ENCODE measurements around the gene BPIFB1.

Gene BPIFB1

DNA sequence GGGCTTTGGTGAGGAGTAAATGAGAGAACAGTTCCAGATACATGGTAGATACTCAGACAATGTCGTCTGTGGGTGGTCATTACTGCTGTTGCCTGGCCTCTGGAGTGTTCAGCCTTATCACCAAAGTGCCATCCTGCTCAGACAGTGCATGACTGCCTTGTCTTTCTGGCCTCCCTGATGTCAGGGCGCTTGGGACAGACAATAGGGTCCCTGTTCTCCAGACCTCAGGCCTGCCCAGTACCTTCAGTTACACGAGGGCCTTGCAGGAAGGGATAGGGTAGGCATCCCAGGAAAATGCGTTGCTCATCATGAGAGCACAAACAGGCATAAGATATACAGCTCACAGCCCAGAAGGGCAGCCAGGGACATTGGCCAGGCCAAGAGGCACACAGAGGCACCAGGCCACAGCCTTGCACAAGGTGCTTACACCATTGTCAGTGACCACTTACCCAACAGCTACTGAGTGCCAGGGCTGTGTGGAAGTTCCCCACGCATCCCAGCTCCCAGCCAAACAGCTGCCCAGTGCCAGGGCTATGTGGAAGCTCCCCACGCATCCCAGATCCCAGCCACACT is 27.4 kb downstream of the BPIFB1 start:
- no peak for DNase-seq (ENCODE audit: low read depth)
- H3K4me3 ChIP-seq (ENCODE audit: low read depth, low read length), result no peak overlapping the region
- TF ChIP-seq, protein P1, sequence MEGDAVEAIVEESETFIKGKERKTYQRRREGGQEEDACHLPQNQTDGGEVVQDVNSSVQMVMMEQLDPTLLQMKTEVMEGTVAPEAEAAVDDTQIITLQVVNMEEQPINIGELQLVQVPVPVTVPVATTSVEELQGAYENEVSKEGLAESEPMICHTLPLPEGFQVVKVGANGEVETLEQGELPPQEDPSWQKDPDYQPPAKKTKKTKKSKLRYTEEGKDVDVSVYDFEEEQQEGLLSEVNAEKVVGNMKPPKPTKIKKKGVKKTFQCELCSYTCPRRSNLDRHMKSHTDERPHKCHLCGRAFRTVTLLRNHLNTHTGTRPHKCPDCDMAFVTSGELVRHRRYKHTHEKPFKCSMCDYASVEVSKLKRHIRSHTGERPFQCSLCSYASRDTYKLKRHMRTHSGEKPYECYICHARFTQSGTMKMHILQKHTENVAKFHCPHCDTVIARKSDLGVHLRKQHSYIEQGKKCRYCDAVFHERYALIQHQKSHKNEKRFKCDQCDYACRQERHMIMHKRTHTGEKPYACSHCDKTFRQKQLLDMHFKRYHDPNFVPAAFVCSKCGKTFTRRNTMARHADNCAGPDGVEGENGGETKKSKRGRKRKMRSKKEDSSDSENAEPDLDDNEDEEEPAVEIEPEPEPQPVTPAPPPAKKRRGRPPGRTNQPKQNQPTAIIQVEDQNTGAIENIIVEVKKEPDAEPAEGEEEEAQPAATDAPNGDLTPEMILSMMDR (conservative IDR thresholded peaks at IDR 0.05; ENCODE audit: low read depth, low read length), result no peak

DNA sequence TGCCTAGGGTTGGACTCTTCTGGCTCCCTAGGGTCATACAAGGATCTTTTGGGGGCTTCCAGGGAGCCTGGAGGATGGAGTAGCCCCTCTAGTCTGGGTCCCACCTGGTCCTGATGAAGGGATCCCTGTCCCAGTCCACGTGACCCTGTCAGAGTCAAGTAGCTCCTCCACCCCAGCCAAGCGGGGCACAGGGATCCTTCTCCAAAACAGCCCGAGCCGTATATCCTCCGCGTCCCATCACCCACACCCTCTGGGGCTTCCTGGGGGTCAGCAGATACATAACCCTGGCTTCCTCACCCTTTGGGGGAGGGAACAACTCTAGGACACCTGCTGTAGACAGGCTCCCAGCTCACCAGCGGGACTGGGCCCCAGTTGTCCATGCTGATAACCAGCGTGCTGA is 28.0 kb downstream of the BPIFB1 start:
- no peak overlapping the region for H3K4me3 ChIP-seq (ENCODE audit: low read depth, low read length)
- TF ChIP-seq, protein P1 (conservative IDR thresholded peaks at IDR 0.05; ENCODE audit: low read depth, low read length), result no peak
- no peak for DNase-seq (ENCODE audit: low read depth)

DNA sequence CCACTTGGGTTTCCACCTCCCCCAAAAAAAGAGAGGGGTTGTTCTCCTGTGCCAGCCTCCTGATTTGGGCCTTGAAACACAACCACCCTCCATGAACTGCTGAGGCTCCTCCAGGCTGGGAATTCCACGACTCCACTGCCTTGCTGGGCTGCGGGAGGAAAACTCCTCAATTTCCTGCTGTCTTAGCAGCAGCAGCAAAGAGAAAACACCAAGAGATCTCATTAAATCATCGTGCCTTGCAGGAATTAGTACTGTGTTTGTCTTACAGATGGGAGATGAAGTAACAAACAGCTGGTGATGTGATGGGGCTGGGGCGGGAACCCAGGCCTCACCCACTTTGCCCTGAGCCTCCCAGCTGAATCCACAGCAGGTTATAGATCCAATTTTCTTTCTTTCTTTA is 29.0 kb downstream of the BPIFB1 start:
- DNase-seq (ENCODE audit: low read depth), result no peak
- H3K4me3 ChIP-seq (ENCODE audit: low read depth, low read length), result no peak overlapping the region
- TF ChIP-seq, protein P1 (conservative IDR thresholded peaks at IDR 0.05; ENCODE audit: low read depth, low read length), result no peak

DNA sequence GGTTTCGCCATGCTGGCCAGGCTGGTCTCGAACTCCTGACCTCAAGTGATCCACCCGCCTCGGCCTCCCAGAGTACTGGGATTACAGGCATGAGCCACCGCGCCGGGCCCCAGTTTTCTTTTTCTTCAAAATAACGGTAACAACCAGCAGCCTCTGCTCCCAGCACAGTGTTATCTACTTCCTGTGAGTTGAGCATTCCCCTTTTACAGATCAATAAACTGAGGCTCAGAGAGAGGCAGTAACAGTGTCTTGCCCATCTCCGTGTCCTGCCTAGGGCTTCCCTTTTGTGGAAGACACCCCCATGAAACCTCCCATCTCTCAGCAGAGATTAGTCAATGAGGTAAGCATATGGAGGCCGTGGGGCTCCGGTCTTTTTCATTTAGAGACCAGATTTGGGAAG is 29.6 kb downstream of the BPIFB1 start:
- TF ChIP-seq, protein P1 (conservative IDR thresholded peaks at IDR 0.05; ENCODE audit: low read depth, low read length), result no peak
- DNase-seq (ENCODE audit: low read depth), result no peak
- H3K4me3 ChIP-seq (ENCODE audit: low read depth, low read length), result no peak overlapping the region

DNA sequence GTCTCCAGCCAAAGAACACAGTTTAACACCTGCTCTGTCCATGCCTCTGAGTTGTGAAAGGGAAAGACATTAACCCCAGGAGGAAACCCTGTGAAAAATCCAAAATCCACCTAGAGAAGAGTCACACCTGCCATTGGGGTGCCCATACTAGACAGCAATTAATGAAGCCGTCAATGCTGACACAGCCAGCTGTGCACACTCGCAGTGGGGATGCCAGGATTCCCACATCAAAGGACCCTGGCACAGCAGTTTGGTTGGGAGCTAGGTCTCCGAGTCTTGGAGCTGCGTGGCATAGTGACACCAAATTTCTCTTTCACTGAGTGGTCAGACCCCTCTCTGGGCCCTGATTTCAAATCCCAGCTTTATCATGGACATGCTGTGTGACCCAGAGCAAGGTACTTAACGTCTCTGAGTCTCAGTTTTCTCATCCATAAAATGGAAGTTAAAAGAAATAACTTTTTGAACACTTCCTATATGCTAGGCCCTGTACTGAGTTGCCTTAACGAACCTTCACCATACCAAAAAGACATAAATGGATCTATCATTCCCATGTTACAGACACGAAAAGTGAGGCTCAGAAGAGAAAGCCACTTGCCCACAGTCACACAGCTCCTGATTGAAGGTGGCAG is 30.8 kb downstream of the BPIFB1 start:
- no peak for DNase-seq (ENCODE audit: low read depth)
- H3K4me3 ChIP-seq (ENCODE audit: low read depth, low read length), result no peak overlapping the region
- TF ChIP-seq, protein P1 (conservative IDR thresholded peaks at IDR 0.05; ENCODE audit: low read depth, low read length), result no peak

DNA sequence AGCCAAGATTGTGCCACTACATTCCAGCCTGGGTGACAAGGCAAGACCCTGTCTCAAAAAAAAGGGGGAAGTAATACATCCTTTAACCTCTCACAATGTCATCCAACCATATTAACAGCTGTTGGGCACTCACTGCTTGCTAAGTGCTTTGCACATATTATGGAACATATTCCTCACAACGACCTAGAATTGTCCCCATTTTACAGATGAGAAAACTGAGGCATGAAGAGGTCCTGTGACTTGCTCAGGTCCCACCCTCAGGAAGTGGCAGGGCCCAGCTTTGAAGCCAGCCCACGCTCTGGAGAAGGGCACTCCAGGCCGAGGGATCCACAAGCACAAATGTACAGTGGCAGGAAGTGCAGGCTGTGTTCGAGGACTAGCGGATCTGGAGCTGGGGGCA is 33.3 kb downstream of the BPIFB1 start:
- H3K4me3 ChIP-seq (ENCODE audit: low read depth, low read length), result no peak overlapping the region
- no peak for DNase-seq (ENCODE audit: low read depth)
- TF ChIP-seq, protein P1 (conservative IDR thresholded peaks at IDR 0.05; ENCODE audit: low read depth, low read length), result no peak

DNA sequence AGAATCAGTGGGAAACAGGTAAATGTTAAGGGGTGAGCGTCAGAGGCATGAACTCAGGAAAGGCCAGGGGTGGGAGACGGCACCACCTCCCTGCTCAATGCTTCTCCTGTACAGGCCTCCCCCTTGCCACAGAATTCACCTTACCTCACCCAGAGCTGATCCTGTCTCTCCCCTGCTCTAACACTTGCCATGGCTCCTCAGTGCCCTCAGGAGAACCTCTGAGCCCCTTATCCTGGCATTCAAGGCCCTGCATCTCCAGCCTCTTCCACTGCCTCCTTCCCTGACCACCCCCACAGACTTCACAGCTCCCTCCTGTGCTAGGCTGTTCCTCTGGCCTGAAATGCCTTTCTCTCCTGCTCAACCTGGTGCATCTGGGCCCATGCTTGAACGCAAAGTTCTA is 33.9 kb downstream of the BPIFB1 start:
- TF ChIP-seq, protein P1 (conservative IDR thresholded peaks at IDR 0.05; ENCODE audit: low read depth, low read length), result no peak
- H3K4me3 ChIP-seq (ENCODE audit: low read depth, low read length), result no peak overlapping the region
- DNase-seq (ENCODE audit: low read depth), result no peak
